ENCODE results near the gene GGA3. TPM values are rescaled to one million over a fixed set of nuclear protein-coding genes. Genes with fewer than 3 reads are reported as not detected.
"Not testable (repeated sequence)": the region's sequence is repeated elsewhere in the genome, so short reads cannot be mapped to it uniquely, and the experiment has no call there.

Gene GGA3
- polyA plus RNA-seq, 1 experiment = 27.6 TPM

DNA sequence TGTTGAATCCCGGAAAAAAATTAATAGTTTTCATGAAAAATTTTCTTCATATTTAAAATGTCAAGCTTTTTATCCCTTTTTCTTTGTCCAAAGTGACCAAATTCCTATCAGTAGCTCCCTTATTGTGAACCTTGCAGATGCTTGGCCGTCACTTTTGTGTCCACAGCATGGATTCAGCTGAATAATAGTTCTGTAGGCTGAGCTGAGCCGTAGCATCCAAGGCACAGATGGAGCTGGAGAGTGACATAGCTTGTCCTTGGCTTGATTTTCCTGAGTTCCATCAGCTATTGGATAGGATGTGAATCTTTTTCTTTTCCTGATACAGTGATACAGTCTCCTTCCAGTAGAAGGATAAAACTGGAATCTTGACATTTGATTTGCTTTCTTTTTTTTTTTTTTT lies 52.3 kb downstream of the GGA3 start:
- no peak for TF ChIP-seq CTCF (IDR thresholded peaks at IDR 0.05; ENCODE audit: insufficient read depth, low read depth, low read length)
- Histone ChIP-seq H3K4me3 (ENCODE audit: low read depth, low read length) (no peak overlapping the region), H3K27me3 (ENCODE audit: control insufficient read depth, insufficient read depth, low read length) (no peaks in the 10 kb centered on the region), H3K36me3 (ENCODE audit: control insufficient read depth, insufficient read depth, low read length) (peaks cover 12% of the 10 kb centered on the region)
- CTCF ChIA-PET = interaction anchor here (1.4 to 1.9 kb wide), 2 partner anchors 95 to 148 kb away, joined by 4 to 7 read pairs; no protein-coding TSS in a partner anchor
- DNase-seq (ENCODE audit: low read depth) = no peak
- POLR2A ChIA-PET = no interaction called here

DNA sequence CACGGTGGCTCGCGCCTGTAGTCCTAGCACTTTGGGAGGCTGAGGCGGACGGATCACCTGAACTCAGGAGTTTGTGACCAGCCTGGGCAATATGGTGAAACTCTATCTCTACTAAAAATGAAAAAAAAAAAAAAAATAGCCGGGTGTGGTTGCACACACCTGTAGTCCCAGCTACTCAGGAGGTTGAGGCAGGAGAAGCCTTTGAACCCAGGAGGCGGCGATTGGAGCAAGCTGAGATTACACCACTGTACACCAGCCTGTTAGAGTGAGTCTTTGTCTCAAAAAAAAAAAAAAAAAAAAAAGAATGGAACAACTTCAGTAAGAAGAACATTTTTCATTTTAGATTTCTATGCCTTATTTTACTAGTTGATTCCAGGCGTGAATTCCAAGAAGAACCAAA lies 53.2 kb downstream of the GGA3 start:
- ChIA-PET POLR2A (no interaction called here), CTCF (interaction anchor here (0.6 to 1.9 kb wide), 4 partner anchors 94 to 247 kb away, joined by 3 to 7 read pairs (median 4); no protein-coding TSS in a partner anchor)
- Histone ChIP-seq H3K4me3 (ENCODE audit: low read depth, low read length) (no peak overlapping the region), H3K27me3 (ENCODE audit: control insufficient read depth, insufficient read depth, low read length) (no peaks in the 10 kb centered on the region), H3K36me3 (ENCODE audit: control insufficient read depth, insufficient read depth, low read length) (peaks cover 10% of the 10 kb centered on the region)
- TF ChIP-seq CTCF (IDR thresholded peaks at IDR 0.05; ENCODE audit: insufficient read depth, low read depth, low read length) = no peak
- DNase-seq (ENCODE audit: low read depth) = no peak

DNA sequence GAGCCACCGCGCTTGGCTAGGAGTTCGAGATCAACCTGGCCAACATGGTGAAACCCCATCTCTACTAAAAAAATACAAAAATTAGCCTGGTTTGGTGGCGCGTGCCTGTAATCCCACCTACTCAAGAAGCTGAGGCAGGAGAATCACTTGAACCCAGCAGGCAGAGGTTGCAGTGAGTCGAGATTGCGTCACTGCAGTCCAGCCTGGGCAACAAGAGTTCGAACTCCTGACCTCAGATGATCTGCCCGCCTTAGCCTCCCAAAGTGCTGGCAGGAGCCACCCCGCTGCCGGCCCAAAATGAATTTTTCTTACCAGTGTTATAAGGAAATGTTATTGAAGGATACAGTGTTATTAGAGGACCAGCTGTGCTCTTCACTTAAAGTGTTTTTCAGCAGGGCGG lies 53.6 kb downstream of the GGA3 start:
- no peak for DNase-seq (ENCODE audit: low read depth)
- ChIA-PET CTCF (interaction anchor here (1.2 to 1.9 kb wide), 3 partner anchors 147 to 249 kb away, joined by 3 to 7 read pairs (median 4); no protein-coding TSS in a partner anchor), POLR2A (no interaction called here)
- peaks cover 6% of the 10 kb centered on the region for H3K36me3 ChIP-seq (ENCODE audit: control insufficient read depth, insufficient read depth, low read length)
- TF ChIP-seq CTCF (IDR thresholded peaks at IDR 0.05; ENCODE audit: insufficient read depth, low read depth, low read length) = no peak
- H3K4me3 ChIP-seq (ENCODE audit: low read depth, low read length) = no peak overlapping the region
- no peaks in the 10 kb centered on the region for H3K27me3 ChIP-seq (ENCODE audit: control insufficient read depth, insufficient read depth, low read length)

DNA sequence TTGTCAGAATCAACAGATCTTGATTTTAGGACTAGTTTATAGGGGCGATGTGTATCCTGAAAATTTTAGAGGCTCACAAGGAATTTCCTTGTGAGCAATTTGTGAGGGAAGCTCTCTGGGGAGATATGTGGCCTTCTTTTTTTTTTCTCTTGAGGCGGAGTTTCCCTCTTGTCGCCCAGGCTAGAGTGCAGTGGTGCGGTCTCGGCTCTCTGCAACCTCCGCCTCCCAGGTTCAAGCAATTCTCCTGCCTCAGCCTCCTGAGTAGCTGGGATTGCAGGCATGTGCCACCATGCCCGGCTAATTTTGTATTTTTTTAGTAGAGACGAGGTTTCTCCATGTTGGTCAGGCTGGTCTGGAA lies 54.4 kb downstream of the GGA3 start:
- CTCF ChIA-PET = interaction anchor here (0.8 to 1.6 kb wide), 3 partner anchors 76 to 249 kb away, joined by 3 to 4 read pairs (median 3); partner anchors contain the start of gene NT5C
- POLR2A ChIA-PET; DNase-seq (ENCODE audit: low read depth); H3K27me3 ChIP-seq (ENCODE audit: control insufficient read depth, insufficient read depth, low read length); H3K36me3 ChIP-seq (ENCODE audit: control insufficient read depth, insufficient read depth, low read length); H3K4me3 ChIP-seq (ENCODE audit: low read depth, low read length): not testable (repeated sequence)

DNA sequence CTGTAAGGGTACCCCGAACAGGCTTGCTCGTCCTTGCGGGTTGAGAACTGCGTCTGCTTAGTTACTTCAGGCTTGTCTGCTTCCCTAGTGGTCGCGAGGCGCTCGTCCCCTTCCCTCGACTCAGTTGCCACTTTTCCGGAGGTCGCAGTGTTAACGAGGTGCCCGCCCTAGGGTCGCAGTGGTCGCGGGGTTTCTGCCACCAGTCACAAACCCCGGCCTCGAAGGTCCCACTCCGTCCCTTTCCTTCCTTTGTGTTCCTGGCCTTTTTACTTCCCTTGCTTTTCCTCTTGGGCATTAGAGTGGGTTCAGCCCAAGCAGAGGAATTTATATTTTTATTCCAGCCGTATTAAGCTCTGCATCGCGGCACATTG lies 55.6 kb downstream of the GGA3 start:
- Histone ChIP-seq H3K4me3 (ENCODE audit: low read depth, low read length) (peak overlapping the region; percentile 90), H3K27me3 (ENCODE audit: control insufficient read depth, insufficient read depth, low read length) (no peaks in the 10 kb centered on the region), H3K36me3 (ENCODE audit: control insufficient read depth, insufficient read depth, low read length) (peaks cover 4% of the 10 kb centered on the region)
- CTCF ChIA-PET = interaction anchor here (0.9 to 2.5 kb wide), 5 partner anchors 14 to 244 kb away, joined by 3 to 16 read pairs (median 4); partner anchors contain the start of gene GGA3
- POLR2A ChIA-PET = no interaction called here
- no peak for DNase-seq (ENCODE audit: low read depth)
- 0 out of 2 replicates have a peak, but pooled peaks have one; percentile 1 for TF ChIP-seq CTCF (IDR thresholded peaks at IDR 0.05; ENCODE audit: insufficient read depth, low read depth, low read length)

All from BJ (cell line).